SH-SY5Y (cell line): ENCODE data around the gene FARP2.

ENCODE experiments used
- GATA2 ChIP-seq: IDR thresholded peaks from 2 replicates; pipeline ENCODE4 v1.6.1; 2011; ENCODE audit warnings: mild to moderate bottlenecking, low read depth, low read length
- GATA3 ChIP-seq: IDR thresholded peaks from 2 replicates; pipeline ENCODE4 v1.6.1; 2011; ENCODE audit warnings: low read depth, mild to moderate bottlenecking, low read length, moderate library complexity

- TF ChIP-seq GATA2 (no peak), GATA3 (no peak)
Measured at GRCh38 chr2:241329669-241330615, 26.1 kb upstream of the FARP2 start.
